ENCODE data around the gene ADCY5. TPM values are rescaled to one million over a fixed set of nuclear protein-coding genes. Genes with fewer than 3 reads are reported as not detected.

Gene ADCY5
- total and polyA plus RNA-seq, 2 donors from 2014 or later, result 7.1 to 33.6 TPM

- Histone ChIP-seq H3K27ac (ENCODE audit: low read depth in 2 of 2, low read length in 2 of 2) (no peak overlapping the region), H3K9ac (ENCODE audit: low read length in 3 of 3) (no peak overlapping the region), H3K4me3 (ENCODE audit: low read length in 3 of 3) (no peak overlapping the region), H3K9me3 (ENCODE audit: control insufficient read depth in 2 of 3, insufficient read depth in 1 of 3, low read length in 3 of 3) (no peaks in the 10 kb centered on the region), H3K27me3 (ENCODE audit: control insufficient read depth, insufficient read depth, low read length) (no peaks in the 10 kb centered on the region), H3K4me1 (ENCODE audit: control insufficient read depth in 2 of 3, insufficient read depth in 2 of 3, low read depth in 1 of 3, low read length in 3 of 3) (peaks cover 0 to 11% (median 5%) of the 10 kb centered on the region in 3 donors), H3K36me3 (ENCODE audit: control insufficient read depth in 2 of 3, insufficient read depth in 3 of 3, low read length in 3 of 3) (peaks cover 0 to 3% (median 0%) of the 10 kb centered on the region in 3 donors)
- DNase-seq (no peak), FAIRE-seq (no peak)
- intact Hi-C loops (cut with DNase I), result no loop called here
- TF ChIP-seq CTCF (IDR thresholded peaks at IDR 0.05; ENCODE audit: borderline replicate concordance, extremely low read depth, insufficient read depth), result no peak
Observed at GRCh38 chr3:123351501-123351900, 97.4 kb downstream of the ADCY5 start.

GRCh38 chr3:123350971-123351370 lies 97.9 kb downstream of the ADCY5 start:
- Histone ChIP-seq H3K27ac (ENCODE audit: low read depth in 2 of 2, low read length in 2 of 2) (no peak overlapping the region), H3K9ac (ENCODE audit: low read length in 3 of 3) (no peak overlapping the region), H3K4me3 (ENCODE audit: low read length in 3 of 3) (no peak overlapping the region), H3K4me1 (ENCODE audit: control insufficient read depth in 2 of 3, insufficient read depth in 2 of 3, low read depth in 1 of 3, low read length in 3 of 3) (peaks cover 0 to 11% (median 5%) of the 10 kb centered on the region in 3 donors), H3K27me3 (ENCODE audit: control insufficient read depth, insufficient read depth, low read length) (no peaks in the 10 kb centered on the region), H3K9me3 (ENCODE audit: control insufficient read depth in 2 of 3, insufficient read depth in 1 of 3, low read length in 3 of 3) (no peaks in the 10 kb centered on the region), H3K36me3 (ENCODE audit: control insufficient read depth in 2 of 3, insufficient read depth in 3 of 3, low read length in 3 of 3) (peaks cover 0 to 3% (median 0%) of the 10 kb centered on the region in 3 donors)
- TF ChIP-seq CTCF (IDR thresholded peaks at IDR 0.05; ENCODE audit: borderline replicate concordance, extremely low read depth, insufficient read depth), result no peak
- intact Hi-C loops (cut with DNase I), result no loop called here
- FAIRE-seq (no peak), DNase-seq (no peak)

- Histone ChIP-seq H3K36me3 (ENCODE audit: control insufficient read depth in 2 of 3, insufficient read depth in 3 of 3, low read length in 3 of 3) (peaks cover 0 to 3% (median 0%) of the 10 kb centered on the region in 3 donors), H3K9me3 (ENCODE audit: control insufficient read depth in 2 of 3, insufficient read depth in 1 of 3, low read length in 3 of 3) (no peaks in the 10 kb centered on the region), H3K9ac (ENCODE audit: low read length in 3 of 3) (no peak overlapping the region), H3K27me3 (ENCODE audit: control insufficient read depth, insufficient read depth, low read length) (no peaks in the 10 kb centered on the region), H3K4me3 (ENCODE audit: low read length in 3 of 3) (no peak overlapping the region), H3K4me1 (ENCODE audit: control insufficient read depth in 2 of 3, insufficient read depth in 2 of 3, low read depth in 1 of 3, low read length in 3 of 3) (peaks cover 0 to 11% (median 5%) of the 10 kb centered on the region in 3 donors), H3K27ac (ENCODE audit: low read depth in 2 of 2, low read length in 2 of 2) (no peak overlapping the region)
- no peak for TF ChIP-seq CTCF (IDR thresholded peaks at IDR 0.05; ENCODE audit: borderline replicate concordance, extremely low read depth, insufficient read depth)
- FAIRE-seq, result no peak
- DNase-seq, result peak in 1 of 5 donors; percentile 51
- intact Hi-C loops (cut with DNase I), result no loop called here
Observed at GRCh38 chr3:123349566-123350435, 99.1 kb downstream of the ADCY5 start.
